ENCODE results near the gene XXYLT1.

Gene XXYLT1

DNA sequence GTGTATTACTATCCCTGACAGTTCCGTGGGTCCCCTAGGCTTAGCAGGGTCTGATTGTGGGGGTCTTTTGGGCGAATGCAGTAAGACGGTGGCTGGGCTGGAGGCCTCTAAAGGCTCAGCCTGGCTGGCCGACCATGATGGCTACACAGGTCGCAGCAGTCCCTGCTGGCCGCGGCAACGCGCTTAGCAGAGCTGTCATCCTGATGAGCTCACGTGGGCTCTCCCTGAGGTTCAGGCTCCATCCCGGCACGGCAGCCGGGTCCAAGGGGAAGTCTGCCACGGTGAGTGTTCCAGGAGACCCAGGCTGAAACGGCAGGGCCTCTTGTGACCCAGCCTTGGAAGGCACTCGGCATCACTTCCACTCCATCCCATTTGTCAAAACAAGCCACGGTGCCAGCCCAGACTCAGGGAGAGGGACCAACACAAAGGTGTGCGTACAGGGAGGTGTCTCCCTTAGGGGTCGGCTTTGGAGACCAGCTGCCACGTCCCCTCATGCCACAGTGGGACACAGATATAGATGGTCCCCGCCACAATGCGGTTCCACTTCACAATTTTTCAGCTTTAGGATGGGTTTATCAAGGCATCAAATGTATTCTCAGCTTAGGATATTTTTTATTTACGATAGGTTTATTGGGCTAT is 101.8 kb downstream of the XXYLT1 start:
- no peak for DNase-seq (ENCODE audit: low read depth, low spot score)

DNA sequence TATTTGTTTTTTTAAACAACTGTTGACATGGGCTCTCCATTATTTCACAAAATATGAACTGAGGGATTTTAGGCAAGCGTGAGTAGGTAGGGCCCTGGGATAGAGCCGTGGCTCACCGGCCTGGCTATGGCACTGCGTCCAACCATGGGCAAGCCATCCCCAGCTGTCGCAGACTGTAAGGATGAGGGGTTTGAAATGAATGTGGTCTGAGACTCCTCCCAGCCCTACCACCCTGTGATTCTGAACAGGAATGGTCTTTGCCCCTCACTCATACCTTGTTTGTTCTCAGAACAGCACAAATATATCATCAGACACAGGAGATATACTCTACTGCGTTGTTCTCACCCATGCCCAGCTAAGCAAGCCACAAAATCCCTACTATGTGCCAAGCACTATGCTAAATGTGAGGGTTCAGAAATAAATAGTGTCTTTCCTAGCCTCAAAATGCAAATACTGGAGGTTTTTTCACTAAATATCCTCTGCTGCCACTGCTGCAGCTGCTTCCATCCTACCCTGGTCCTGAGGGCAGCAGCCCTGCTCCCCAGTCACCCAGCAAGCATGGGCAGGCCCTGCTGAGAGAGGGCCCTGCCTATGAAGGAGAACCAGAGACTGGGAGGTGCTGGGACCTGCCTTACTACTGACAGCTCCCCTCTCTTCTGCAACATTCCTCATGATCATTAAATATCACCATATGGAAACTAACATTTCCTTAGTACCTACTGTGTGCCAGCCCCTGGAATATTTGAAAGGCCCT is 102.8 kb downstream of the XXYLT1 start:
- no peak for DNase-seq (ENCODE audit: low read depth, low spot score)

- DNase-seq (ENCODE audit: low read depth, low spot score) = no peak
Measured at GRCh38 chr3:195165790-195166189, 105.2 kb downstream of the XXYLT1 start.

- no peak for DNase-seq (ENCODE audit: low read depth, low spot score)
Measured at GRCh38 chr3:195165265-195165609, 105.7 kb downstream of the XXYLT1 start.

DNA sequence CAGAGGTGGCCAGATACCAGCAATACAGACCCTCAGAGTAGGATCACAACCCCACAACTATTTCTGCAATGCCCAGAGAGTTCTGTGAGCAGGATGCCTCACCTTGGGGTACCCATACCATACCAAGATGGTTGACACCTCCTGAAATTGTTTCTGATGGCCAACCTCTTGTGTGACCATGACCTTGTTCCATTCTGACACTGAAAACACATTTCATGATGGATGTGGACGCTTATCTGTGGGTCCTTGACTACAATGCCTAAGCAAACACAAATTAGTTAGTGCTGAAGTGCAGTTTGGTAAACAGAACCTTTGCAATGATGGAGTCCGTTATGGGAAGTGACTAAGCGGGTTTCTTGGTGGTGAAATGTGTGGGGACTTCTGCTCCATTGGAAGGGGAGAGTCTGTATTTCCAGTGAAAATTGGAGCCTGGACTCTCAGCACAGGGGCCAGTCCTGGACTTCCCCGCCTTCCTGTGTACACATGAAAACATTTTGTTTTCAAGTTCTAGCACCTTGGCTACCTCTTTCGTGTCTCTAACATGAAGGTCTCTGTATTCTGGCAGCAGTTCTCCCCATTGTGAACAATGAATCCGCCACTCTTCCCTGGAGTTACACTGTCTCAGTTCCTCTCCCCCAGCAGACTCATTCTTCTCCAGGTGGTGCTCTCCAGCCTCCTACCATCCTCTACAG is 106.2 kb downstream of the XXYLT1 start:
- no peak for DNase-seq (ENCODE audit: low read depth, low spot score)

DNA sequence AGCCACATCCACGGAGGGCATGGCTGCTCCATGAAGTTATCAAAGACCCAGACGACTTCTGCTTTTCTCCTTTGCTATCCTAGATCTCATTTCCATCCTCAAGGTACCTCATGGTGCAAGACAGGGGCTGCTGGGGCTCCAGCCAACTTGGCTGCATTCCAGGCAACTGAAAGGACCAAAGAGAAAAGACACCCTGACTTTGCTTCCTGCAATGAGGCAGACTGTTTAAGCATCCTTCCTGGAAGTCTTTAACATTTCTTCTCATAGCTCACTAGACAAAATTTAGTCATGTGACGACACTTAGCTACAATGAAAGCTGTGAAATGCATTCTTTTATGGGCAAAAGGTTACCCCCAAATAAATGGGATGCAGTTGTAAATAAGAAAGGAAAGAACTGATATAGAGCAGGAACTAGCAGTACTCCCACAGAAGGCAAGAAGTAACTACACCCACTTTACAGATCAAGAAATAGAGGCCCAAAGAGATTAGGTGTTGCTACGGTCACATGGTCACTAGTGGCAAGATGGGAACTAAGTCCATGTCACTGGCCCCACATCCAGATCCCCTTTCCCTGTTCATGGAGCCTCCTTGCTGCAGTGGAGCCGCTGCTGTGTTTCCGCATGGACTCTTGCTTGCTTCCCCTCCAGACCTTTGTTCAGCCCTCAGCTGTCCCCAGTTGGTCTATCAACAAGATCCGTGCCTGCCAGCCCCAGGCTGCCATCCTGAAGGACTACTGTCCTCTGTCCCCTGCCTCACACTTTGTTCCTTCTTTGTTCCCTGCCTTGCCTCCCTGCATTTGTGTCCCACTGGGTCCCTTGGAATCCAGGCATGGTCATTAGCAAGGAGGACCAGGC is 107.0 kb downstream of the XXYLT1 start:
- DNase-seq (ENCODE audit: low read depth, low spot score) = no peak

DNA sequence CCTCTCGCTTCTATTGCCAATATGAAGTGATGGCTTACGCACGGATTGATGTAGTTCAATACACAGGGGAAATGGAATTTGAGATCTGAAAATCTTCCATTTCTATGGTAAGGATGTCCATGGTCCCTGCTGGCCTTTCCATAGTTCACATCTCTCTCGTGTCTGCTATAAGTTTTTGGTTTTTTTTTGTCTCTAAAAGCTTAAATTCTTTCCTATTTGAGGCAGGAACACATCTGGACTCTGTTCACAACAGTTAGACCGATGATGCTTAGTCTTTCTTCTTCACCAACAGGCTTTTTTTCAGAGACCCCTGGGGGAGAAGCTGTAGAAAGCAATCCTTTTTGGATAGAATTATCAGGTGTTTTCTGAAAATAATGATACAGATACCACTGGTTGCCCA is 108.1 kb downstream of the XXYLT1 start:
- no peak for DNase-seq (ENCODE audit: low read depth, low spot score)

- no peak for DNase-seq (ENCODE audit: low read depth, low spot score)
Measured at GRCh38 chr3:195162033-195162669, 108.8 kb downstream of the XXYLT1 start.

DNA sequence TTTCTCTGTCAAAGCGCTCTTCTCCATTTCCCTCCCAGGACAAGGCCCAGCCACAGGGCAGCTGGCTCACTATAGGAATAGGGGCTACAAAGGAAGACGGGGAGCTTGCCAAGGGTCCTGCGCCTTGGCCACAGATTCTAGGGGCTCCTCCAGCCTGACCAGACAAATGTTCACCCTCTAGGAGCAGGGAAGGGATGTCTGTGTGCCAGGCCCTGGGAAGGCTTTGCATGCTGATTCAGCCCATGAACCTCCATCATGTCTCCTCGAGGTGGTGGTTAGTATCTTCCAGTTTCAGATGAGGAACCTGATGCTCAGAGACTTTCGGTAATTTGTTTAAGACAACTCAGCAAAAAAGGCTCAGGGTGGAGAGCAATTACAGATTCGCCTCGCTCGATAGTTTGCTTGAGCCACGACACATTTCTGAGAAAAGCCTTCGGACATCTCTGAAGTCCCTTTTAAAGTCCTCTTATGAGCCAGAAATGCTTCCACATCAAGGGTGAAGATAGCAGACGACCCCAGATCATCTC is 110.0 kb downstream of the XXYLT1 start:
- no peak for DNase-seq (ENCODE audit: low read depth, low spot score)

DNA sequence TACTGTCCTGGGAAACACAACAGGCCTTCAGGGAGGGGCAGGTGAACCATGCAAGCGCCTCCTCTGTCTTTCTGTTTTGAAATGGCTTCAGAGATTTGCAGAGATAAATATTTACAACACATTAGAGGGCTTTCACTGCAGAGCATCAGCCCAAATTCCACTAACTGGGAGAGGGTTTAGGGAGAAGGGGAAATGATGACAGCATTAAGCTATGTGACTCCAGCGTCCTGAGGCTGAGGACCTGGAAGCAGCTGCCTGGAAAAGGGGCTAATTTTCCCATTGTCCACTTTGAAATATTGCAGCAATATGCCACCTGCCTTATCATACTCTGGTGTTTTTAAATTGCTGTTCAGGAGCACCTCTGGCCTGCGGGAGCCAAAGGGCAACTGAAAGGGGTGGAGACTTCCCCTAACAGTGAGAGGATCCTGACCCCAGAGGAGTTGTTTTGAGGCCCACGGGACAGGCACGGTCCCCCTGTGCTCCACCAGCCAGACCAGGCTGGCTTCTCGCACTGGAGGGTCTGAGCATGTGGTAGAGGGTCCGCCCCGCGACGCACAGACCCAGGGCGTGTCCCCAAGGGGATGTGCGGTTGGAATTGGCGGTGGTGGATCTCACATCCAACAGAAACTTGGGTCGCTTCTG is 110.6 kb downstream of the XXYLT1 start:
- no peak for DNase-seq (ENCODE audit: low read depth, low spot score)

- DNase-seq (ENCODE audit: low read depth, low spot score) = no peak
Measured at GRCh38 chr3:195159814-195160165, 111.2 kb downstream of the XXYLT1 start.

GRCh38 chr3:195159117-195159813 is 111.7 kb downstream of the XXYLT1 start:
- no peak for DNase-seq (ENCODE audit: low read depth, low spot score)

GRCh38 chr3:195156286-195156890 is 114.6 kb downstream of the XXYLT1 start:
- DNase-seq (ENCODE audit: low read depth, low spot score) = no peak

DNA sequence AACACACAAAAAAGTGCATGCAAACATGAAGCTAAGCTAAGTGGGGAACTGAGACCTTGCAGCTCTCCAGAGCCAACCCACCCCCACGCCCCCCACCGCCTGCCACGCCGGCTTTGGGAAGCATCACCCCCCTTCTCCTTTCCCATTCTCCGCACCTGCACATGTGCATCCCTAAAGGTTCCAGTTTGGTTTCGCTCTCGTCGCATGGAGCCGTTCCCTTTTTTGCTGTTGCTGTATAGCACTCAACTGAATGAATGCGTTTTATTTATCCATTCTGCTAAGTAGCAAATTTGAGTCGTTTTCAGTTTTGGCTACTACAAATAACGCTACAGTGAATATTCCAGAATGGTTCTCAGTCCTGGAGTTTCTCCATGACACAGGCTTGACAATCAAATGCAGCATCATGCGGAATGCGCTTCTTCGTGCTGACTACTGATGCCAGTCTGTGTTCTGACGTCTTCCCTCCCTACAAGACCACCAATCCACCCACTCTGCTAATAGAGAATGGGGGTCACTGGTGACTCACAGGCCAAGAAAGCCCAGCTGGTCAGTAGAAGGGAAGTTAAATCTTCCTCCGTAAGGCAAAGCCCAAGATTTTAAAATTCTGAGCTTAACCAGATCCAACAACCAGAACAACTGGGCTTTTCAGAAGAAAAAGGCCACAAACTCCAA is 115.3 kb downstream of the XXYLT1 start:
- no peak for DNase-seq (ENCODE audit: low read depth, low spot score)

DNA sequence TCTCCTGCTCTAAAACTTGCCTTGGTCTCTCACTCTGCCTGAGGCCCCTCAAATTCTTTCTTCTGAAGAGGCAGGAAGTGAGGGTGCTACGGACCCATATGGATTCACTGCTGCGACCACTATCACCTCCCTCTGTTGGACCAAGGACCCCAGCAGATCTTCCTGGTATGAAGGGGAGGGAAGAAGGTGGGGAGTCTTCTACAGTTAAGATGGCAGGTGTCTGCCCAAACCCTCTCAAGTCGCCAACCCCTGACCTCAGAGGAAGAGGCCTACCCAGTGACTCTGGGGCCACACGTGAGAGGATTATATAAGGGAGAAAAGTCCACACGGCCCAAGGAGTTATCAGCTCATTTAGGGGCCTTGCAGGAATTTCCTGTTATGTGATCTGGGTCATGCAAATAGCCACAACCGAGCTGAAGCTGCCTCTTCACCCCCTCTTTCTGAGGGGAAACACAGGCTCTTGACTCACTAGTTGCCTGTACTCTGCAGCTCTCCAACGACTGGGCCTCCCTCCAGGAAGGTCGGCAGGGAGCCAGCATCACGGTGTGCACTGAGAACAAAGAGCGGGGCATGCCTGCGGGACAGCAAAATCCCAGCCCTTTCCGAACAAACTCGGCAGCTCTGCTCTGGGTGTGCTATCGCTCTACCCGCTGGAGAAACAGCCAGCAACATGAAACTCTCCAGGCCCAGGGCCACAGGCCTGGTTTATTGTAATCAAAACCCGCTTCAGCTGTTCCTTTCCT is 116.0 kb downstream of the XXYLT1 start:
- DNase-seq (ENCODE audit: low read depth, low spot score) = peak; percentile 86

DNA sequence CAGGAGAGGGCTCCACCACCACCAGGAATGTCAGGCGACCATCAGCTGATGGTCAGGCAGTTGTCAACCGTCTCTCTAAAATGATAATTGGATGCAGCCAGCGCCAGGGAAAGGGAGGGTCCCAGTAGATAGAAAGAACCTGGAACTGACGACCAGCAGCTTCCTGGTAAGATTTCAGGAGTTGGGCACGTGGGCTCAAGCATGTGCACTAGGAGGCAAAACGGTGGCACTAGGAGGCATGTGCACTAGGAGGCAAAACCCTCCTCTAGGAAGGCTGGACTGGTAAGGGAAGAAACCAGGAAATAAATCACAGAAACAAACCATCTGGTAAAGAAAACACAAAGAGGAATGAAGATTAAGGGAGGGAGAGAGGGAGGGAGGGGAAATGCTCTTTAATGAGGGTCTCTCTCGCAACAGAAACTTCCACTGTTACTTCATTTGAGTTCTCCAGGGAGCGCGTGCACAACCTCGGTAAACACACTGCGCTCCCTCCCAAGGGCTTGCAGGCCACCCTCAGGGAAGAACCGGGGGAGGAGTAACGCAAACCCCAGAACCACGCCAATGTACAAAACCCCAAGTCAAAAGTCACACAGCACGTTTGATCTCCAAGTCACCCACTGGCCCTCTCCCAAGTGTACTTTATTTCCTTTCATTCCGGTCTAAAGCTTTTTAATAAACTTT is 116.7 kb downstream of the XXYLT1 start:
- no peak for DNase-seq (ENCODE audit: low read depth, low spot score)

DNA sequence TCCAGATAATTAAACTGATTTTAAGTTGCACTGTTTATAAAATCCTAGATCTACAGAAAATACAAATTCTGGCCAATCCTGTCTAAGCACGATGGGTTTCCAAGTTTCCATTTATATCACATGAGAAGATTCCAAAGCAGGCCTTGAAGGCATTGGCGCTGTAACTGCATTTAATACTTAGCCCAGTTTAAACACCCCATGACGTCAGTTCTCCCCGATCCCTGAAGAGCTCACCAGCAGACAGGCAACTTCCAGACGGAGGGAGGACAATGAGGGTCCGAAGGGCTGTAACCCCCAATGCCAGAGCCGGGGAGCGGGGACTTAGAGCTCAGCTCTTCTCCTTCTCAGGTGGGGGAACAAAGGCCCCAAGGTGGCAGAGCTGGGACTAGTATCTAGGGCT is 117.3 kb downstream of the XXYLT1 start:
- DNase-seq (ENCODE audit: low read depth, low spot score) = no peak

DNA sequence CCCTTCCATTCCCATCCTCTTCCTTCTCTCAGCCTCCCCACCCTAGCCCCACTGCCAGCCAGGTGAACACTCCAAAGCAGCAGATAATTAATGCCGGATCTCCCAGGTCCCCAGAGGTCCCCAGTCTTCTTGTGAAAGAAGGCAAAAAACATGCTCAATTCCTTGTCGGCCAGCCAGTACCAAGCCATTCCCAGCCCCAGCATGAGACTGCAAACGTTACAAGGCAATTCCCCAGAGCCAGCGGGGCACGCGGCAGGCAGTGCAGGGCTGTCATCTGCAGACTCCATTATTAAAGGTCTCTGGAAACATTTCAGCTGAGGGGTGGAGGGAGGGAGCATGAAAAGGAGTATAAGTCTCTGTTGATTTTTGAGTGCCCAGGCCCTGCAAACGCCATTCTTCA is 117.8 kb downstream of the XXYLT1 start:
- DNase-seq (ENCODE audit: low read depth, low spot score) = no peak

Measured in smooth muscle cell of the brain vasculature (primary cell).